Measurements from ENCODE around the gene PARD3B.

GRCh38 chr2:204750389-204750788 is 205.1 kb downstream of the PARD3B start:
- TF ChIP-seq TAF1 (IDR thresholded peaks at IDR 0.05; ENCODE audit: borderline replicate concordance, low read depth, low read length) (no peak), POLR2AphosphoS5 (IDR thresholded peaks at IDR 0.05; ENCODE audit: low read depth, low read length) (no peak)

All from GM12892 (cell line).